Cardiac septum (tissue), 1 donor: ENCODE measurements around the gene PLXNA3. TPM values are rescaled to one million over a fixed set of nuclear protein-coding genes. Genes with fewer than 3 reads are reported as not detected.

Experiments used
- DNase-seq: peaks from one replicate; pipeline ENCODE4 v3.0.0-alpha.2; 2020; ENCODE audit warnings: low spot score
- intact Hi-C: fragments of 100-400 bp; cut with DNase I; formaldehyde crosslinking; loops from one replicate; pipeline ENCODE4 v1.14.0; 2022
- long read RNA-seq: library from polyadenylated mRNA; unstranded; transcript quantifications from one replicate; pipeline ENCODE4 v2.0.0, GENCODE V29; 2021
- total RNA-seq: library from RNA; stranded (reverse); fragmentation: NEBNext Ultra II Directional; extraction: Animal tissue kit (Norgen Biotek cat#: 25700); gene quantifications from one replicate; pipeline ENCODE4 v1.2.1, GENCODE V29; 2021
- donor health status: DM: no; HTN: no; CAD: no.

The PLXNA3 gene
- total RNA-seq: 46.9 TPM
- long read RNA-seq, partial matches to known transcripts: 13 of 21 reads
- long read RNA-seq, other reads (novel, unspliced or antisense): 8 of 21 reads

- intact Hi-C loops: no loop called here
Measured at GRCh38 chrX:154458116-154458953, at the start of gene PLXNA3. PLXNA3 (plus strand) TSS chrX:154458281; CDS start chrX:154460184, 1,903 bp downstream.

GRCh38 chrX:154408659-154409221 lies 49.3 kb upstream of the PLXNA3 start:
- DNase-seq: no peak
- intact Hi-C loops: no loop called here

More at GRCh38 chrX:154458116-154458953, at the start of gene PLXNA3:
- DNase-seq: peak; percentile 85

DNA sequence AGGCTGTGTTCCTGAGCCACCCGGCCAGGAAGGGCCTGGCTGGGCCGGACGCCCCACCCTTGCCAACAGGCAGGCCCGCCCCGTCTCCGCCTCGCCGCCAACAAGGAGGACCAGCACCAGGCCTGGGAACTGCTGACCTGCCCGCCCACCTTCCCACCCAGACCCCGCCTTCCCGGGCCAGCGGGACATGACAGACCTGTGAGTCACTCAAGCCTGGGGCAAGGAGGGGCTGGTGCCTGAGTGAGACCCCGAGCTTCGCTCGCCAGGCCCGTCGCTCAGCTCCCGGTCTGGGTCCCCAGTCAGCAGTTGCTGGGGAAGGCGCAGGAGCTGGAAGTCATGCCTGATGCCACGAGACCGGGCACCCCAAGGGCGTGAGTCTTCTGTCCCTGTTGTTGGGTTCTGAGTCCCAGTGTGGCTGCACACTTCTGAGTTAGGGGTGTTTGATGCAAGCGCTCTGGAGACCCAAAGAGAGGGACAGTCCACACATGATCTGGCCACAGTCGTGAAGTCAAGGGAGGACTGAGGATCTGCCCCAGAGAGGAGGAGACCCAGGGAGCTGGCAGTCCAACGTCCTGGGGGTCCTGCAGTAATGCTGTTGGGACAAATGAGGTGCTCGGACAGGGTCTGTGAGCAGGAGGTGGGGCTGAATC lies 48.7 kb upstream of the PLXNA3 start, which contains the start of gene DNASE1L1:
DNASE1L1 (minus strand) TSS at position 33 of the 650 bp plus-strand sequence. CDS start 3,686 bp downstream, outside the sequence.
- peak; percentile 95 for DNase-seq
- intact Hi-C loops: no loop called here

DNA sequence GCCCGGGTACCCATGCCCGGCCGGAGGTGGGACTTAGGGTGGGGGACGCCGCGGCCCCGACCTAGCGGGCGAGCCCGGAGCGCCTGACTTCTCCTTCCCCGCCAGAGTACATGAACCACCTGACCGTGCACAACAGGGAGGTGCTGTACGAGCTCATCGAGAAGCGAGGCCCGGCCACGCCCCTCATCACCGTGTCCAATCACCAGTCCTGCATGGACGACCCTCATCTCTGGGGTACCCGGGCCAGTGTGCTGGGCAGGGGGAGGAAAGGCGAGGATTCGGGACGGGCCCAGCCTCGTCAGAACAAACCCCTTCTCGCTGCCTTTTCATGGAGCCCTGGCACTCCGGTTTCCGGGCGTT lies 46.1 kb upstream of the PLXNA3 start:
- intact Hi-C loops: no loop called here
- DNase-seq: peak; percentile 86

DNA sequence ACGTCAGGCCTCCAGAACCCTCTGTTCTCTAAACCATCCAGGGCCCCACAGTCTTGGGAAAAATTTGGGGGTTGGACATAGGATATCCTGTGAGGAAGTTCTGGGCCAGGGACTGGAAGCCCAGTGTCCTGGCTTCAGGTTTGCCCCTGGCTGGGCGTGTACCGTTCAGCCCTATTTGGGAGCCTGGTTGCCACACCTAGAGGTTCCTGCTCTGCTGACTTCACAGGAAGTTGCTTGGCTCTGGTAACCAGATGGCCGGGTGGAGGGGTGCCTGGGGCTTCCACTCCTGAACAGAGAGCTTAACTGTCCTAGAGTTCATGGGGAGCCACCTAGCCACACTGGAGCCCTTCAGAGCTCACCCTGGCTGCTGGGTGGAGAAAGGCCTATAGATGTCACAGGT lies 45.6 kb upstream of the PLXNA3 start:
- no peak for DNase-seq
- intact Hi-C loops: no loop called here

- DNase-seq: no peak
- intact Hi-C loops: no loop called here
Measured at GRCh38 chrX:154413142-154413541, 44.9 kb upstream of the PLXNA3 start.

GRCh38 chrX:154417157-154417556 lies 40.9 kb upstream of the PLXNA3 start:
- intact Hi-C loops: no loop called here

DNA sequence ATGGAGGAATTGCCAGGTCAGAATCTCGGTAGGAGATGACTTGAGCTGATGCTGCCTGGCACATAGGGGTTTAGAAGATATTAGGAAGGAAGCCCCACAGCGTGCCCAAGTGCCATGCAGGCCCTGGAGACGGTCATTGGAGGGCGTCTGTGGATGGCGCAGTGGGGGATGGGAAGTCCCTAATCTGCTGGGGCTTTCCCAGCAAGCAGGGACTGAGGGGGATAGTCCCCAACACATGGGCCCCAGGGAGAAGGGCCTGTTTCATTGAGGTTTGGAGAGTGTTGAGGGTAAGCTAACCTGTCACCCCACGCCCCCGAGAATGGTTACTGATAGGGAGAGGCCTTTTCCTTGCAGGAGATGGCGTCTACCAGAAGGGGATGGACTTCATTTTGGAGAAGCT lies 38.9 kb upstream of the PLXNA3 start:
- intact Hi-C loops: no loop called here
- no peak for DNase-seq

More at GRCh38 chrX:154417157-154417556, 40.9 kb upstream of the PLXNA3 start:
- no peak for DNase-seq

DNA sequence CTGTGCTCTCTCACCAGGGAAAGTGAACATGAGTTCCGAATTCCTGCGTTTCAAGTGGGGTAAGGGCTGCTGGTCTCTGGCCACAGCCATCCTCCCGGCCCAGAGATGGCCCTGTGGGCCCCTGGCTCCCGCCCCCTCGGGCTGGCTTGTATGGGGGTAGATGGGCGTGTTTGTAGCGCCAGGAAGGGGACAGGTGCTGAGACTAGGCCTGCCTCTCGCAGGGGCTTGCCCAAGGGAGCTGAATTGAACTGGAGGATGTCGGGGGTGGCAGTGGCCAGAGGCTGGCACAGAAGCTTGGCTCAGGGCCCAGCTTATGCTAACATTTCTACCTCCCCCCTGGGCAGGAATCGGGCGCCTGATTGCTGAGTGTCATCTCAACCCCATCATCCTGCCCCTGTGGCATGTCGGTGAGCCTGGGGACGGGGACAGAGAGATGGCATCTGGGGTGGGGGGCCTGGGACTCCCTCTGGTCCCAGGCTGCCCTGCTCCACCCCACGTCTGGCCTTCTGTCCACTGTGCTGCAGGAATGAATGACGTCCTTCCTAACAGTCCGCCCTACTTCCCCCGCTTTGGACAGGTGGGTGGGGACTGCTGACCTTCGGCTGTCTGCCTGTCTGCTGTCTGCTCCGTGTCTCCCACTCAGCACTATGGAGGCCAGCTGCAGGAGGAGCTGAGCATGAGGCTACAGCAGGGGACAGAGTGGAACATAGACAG lies 38.2 kb upstream of the PLXNA3 start:
- DNase-seq: no peak
- intact Hi-C loops: no loop called here

DNA sequence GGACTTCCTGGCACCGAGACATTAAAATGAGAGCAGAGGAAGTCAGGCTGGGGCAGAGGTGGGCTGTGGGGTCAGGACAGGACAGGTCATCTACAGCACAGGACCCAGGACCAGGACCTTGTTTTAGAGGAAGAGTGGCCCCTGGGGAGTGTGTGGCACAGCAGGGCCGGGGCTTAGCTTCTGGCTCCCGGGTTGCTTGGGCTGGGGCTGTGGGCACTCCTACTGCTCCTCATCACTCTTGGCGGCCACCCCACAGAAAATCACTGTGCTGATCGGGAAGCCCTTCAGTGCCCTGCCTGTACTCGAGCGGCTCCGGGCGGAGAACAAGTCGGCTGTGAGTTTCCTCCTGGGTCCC lies 37.7 kb upstream of the PLXNA3 start:
- DNase-seq: no peak
- intact Hi-C loops: no loop called here

DNA sequence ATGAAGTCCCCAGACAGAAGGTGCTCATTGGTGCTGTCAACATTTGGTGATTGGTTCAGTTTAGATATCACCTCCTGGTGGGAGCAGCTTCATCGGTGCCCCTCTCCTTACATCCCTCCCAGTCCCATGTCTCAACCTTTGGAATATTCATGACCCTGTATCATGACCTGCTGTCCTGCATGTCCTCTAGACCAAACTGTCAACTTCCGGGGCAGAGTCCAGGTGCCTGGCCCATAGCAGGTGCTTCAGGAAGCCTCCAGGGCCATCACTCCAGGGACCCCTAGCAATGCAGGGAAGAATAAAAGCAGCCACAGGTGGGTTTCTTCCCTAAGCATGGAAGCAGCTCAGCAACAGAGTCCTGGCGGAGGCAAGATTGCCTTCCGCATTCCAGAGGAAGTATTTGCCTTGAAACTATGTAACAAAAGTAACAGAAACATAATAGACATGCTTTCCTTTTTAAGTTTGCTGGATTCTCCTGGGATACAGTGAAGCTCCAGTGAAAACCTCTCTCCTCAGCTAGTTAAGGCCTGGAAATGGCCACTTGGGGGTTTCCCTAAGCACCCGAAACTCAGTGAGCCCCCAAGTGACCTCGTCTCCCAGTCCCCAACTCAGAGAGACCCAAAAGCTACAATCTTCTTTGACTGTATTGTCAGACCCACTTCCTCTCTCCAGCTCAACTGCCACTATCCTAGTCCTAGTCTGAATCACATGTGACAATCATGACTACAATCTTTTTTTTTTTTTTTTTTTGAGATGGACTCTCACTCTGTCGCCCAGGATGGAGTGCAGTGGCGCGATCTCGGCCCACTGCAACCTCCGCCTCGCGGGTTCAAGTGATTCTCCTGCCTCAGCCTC lies 30.9 kb upstream of the PLXNA3 start:
- intact Hi-C loops: no loop called here

DNA sequence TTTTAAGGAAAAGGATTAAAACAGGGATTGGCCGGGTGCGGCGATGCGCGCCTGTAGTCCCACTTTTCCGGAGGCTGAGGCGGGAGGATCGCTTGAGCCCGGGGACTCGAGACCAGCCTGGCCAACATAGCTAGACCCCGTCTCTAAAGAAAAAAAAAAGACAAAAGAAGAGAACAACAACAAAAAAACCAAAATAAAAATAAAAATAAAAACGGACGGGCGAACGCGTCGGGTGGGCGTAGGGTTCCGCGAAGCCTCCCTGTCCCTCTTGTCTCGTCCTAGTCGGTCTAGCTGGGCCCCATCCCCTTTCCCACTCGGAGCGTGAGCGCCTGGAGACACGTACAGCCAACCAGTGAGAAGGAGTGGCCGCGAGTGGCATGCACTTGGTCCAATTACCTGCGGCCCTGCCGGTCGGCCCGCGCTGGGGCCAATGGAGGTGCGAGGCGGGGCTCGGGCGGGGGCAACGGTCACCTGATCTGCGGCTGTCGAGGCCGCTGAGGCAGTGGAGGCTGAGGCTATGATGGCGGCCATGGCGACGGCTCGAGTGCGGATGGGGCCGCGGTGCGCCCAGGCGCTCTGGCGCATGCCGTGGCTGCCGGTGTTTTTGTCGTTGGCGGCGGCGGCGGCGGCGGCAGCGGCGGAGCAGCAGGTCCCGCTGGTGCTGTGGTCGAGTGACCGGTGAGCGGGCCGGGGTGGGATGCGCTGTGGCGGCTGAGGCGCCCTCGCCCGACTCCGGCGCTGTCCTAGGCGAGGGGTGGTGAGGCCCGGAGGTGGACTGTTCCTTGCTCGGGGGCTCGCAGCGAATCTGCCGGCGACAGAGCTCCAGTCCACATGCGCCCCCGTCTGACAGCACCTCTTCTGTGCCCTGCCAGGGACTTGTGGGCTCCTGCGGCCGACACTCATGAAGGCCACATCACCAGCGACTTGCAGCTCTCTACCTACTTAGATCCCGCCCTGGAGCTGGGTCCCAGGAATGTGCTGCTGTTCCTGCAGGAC lies 29.6 kb upstream of the PLXNA3 start, which contains the start of gene ATP6AP1:
ATP6AP1 (plus strand) TSS at position 502 of the 996 bp plus-strand sequence; CDS start at position 518, 16 bp downstream.
- peak; percentile 96 for DNase-seq

More for the DNA sequence above, 30.9 kb upstream of the PLXNA3 start:
- no peak for DNase-seq

DNA sequence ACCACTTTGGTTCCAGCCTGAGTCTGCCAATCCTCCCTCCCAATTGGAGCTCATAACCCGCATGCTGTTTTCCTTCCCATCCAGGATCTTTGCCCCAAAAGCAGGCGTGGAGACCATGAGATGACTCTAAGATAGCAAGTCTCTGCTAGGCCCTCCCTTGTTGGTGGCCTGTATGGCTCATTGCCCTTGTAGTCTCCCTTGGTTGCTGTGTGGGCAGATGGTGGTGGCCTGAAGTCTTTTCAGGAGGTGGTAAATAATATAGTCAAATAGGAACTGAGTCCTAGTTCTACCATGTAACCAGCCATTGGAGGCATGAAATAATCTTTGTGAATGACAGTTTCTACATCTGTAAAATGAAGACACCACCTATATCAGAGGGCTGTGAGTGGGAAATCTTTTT lies 28.4 kb upstream of the PLXNA3 start:
- intact Hi-C loops: no loop called here
- no peak for DNase-seq

More for the DNA sequence above, 29.6 kb upstream of the PLXNA3 start, which contains the start of gene ATP6AP1:
- intact Hi-C loops: no loop called here

- no peak for DNase-seq
- intact Hi-C loops: no loop called here
Measured at GRCh38 chrX:154430479-154430878, 27.6 kb upstream of the PLXNA3 start.

GRCh38 chrX:154430916-154431315 lies 27.2 kb upstream of the PLXNA3 start:
- no peak for DNase-seq
- intact Hi-C loops: no loop called here

DNA sequence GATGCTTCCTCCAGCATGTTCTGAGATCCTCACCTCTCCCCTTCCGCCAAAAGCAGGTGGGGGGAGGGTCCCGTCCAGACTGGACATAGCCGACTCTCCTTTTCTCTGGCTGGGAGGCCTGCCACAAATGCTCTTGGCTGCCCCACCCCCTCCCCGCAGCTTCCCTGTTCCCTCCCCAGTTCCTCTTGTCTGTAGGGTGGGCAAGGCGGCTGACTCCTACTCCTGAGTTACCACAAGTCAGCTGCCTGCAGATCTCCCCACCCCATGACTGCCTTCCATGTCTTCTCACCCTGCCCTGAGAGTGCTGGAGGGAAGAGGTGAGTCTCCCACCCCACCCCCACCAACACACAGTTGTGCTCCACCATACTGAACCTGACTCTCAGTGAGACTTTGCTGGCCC lies 26.7 kb upstream of the PLXNA3 start:
- DNase-seq: no peak
- intact Hi-C loops: no loop called here

- intact Hi-C loops: no loop called here
Measured at GRCh38 chrX:154432210-154432609, 25.9 kb upstream of the PLXNA3 start.

GRCh38 chrX:154433605-154434004 lies 24.5 kb upstream of the PLXNA3 start:
- intact Hi-C loops: no loop called here
- no peak for DNase-seq

More at GRCh38 chrX:154432210-154432609, 25.9 kb upstream of the PLXNA3 start:
- no peak for DNase-seq
